GM10266 (cell line): ENCODE results near the gene PLA2G12A.

Experiments used
- DNase-seq: peaks from one replicate; pipeline ENCODE4 v3.0.0; 2012; ENCODE audit errors: extremely low spot score
- TF ChIP-seq, protein P1 (sequence below): IDR thresholded peaks from 2 replicates; pipeline ENCODE4 v1.5.1; 2012; ENCODE audit warnings: mild to moderate bottlenecking, low read depth; ENCODE audit not compliant: control insufficient read depth, insufficient read depth; ENCODE audit errors: missing control alignments

PLA2G12A gene

DNA sequence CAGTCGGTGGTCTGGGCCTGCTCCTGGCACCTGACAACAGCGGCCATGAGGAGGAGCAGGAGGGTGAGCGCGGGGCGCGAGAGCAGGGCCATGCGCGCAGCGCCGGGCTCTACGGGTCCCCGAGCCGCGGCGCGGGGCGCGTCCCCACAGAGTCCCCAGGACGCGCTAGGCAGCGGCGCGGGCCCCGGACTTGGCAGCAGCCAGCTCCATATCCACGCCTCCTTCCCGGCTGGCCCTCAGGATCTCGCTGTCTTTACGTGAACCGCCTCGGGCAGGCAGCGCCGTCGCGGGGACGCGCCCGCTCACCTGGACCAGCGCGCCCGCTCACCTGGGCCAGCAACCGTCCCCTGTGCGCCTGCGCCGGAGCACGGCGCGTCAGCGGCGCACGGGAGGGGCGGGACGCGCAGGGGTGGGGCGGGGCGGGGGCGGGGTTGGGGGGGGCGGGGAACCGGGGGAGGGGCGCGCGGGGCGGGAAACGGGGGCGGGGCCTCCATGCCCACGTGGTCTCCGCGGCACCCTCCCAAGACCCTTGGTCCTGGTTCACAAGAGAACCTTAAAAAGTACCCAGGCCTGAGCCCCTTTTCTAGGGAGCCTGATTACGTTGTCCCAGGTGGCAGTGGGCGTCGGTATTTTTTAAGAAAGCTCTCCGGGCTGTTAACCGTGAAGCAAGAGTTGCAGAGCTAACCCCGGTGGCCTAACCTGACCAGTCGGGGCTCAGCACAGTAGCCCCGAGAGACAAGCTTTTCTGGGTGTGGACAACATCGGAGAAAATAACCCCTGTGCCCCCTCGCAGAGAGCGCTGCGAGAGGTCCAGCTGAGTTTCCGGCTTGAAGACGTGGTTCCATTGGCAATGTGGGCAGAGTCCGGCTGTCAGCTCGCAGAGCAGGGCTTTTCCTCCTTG, at the start of gene PLA2G12A:
Gene PLA2G12A (minus strand): TSS at position 353 of the 901 bp plus-strand sequence. CDS start 261 bp downstream, at position 92.
- peak; percentile 95 for DNase-seq
- TF ChIP-seq, protein P1, sequence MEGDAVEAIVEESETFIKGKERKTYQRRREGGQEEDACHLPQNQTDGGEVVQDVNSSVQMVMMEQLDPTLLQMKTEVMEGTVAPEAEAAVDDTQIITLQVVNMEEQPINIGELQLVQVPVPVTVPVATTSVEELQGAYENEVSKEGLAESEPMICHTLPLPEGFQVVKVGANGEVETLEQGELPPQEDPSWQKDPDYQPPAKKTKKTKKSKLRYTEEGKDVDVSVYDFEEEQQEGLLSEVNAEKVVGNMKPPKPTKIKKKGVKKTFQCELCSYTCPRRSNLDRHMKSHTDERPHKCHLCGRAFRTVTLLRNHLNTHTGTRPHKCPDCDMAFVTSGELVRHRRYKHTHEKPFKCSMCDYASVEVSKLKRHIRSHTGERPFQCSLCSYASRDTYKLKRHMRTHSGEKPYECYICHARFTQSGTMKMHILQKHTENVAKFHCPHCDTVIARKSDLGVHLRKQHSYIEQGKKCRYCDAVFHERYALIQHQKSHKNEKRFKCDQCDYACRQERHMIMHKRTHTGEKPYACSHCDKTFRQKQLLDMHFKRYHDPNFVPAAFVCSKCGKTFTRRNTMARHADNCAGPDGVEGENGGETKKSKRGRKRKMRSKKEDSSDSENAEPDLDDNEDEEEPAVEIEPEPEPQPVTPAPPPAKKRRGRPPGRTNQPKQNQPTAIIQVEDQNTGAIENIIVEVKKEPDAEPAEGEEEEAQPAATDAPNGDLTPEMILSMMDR, result no peak

DNA sequence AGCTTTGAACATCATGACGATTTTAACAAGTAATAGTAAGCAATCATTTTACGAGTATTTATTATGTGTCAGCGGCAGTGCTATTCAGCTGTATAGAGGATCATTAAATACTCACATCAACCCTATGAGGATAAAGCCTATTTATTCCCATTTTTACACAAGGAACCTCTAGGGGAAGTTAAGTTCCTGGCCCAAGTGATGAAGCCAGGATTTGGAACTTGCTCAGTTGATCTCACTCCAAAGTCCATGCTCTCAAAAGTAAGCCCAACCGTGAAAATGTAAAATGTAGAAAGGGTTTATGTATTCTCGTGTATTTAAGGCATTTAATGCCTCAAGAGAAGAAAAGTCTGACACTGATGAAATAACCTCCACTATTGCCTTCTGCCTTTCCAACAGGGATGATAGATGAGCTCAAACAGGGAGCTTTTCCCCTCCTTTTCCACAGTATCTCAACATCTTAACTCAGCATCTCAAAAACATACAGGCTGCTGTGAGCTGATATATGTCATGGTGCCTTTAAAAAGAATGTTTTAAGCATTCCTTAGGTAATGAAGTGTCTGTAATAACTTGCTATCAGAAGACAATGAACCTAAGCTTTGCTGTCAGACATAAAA, 35.0 kb upstream of the PLA2G12A start:
- DNase-seq, result no peak
- TF ChIP-seq, protein P1, result no peak

DNA sequence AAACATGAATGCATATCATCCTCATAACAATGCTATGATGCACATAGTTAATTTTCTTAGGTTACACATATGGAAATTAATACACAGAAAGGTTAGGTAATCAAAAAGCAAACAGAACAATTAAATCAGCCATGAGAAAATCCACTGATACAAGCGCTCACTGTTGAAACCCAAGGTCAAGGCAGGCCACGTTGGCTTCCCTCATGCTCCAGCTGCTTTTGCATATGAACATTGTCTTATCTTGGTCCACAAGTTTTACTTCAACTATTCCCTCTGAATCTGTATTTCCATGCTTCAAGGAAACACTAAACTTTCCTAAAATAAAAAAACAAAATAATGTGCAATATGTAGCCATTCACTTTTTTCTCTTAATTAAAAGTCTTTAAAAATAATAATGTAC, 34.5 kb upstream of the PLA2G12A start:
- no peak for DNase-seq
- TF ChIP-seq, protein P1, result no peak

DNA sequence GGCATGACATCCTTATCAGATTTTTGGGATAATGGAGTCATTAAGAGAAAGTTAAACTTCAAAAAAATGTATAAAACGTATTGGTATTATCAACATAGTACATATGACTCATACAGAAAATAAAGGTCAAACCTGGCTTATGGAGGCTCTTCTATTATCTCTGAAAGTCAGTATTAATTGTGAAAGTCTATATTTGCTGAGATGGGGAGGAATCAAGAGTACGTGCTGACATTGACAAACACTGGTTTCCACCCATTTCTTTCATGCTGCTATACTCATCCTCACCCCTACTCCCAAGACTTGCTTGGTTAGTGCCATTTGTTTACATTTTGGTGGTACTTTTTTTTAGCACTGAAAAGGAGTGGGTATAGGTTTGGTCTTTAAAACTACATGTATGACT, 30.8 kb upstream of the PLA2G12A start:
- DNase-seq, result no peak
- TF ChIP-seq, protein P1, result no peak

DNA sequence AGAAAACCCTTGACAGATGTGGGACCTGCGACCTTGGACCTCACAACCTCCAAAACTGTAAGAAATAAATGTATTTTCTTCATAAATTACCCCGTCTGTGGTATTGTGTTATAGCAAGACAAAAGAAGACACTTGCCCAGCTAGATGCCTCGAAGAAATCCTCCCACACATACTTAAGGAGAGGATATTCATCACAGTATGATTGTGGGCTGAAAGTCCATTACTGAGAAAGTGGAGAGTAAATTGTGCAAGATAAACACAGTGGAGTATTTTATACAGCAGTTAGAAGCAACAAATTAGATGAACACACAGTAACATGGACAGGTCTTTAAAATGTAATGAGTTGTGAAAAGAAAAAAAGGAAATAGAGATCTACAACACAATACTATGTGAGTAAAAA, 25.8 kb upstream of the PLA2G12A start:
- no peak for DNase-seq

DNA sequence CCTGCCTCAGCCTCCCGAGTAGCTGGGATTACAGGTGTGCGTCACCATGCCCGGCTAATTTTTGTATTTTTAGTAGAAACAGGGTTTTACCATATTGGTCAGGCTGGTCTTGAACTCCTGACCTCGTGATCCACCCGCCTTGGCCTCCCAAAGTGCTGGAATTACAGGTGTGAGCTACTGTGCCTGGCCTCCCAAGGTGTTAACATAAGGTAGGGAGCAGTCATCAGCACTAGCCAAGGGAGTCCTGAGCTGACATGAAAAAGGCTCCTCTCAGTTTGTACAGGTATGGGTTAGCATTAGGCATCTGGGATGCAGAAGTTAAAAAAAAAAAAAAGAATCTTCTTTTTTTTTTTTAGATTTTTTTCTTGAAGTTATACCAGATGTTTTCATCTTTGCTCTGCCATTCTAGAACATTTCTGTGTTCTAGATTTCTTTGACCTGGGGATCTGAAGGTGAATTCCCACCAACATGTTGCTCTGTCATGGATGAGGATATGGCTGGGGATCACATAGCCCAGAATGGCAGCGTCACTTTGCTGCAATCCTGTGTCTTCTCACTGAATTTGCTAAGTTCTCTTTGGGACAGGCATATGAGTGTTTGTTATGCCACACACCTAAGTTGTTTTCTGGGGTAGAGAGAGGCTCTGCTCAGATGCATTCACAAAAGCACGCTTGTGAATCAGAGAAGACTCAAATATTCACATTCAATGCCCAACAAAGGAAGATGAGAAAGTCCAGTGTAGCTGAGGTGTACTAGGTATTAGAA, 24.4 kb upstream of the PLA2G12A start:
- DNase-seq, result no peak
- TF ChIP-seq, protein P1, result no peak

More for the DNA sequence above, 25.8 kb upstream of the PLA2G12A start:
- TF ChIP-seq, protein P1, result no peak
